BJ (cell line): Measurements from ENCODE around the gene QRFPR. TPM values are rescaled to one million over a fixed set of nuclear protein-coding genes. Genes with fewer than 3 reads are reported as not detected.

ENCODE experiments used
- CTCF ChIA-PET: fragments of 350-600 bp; formaldehyde crosslinking; extraction: SDS; loops from one replicate; lab custom pipeline; 2021; ENCODE audit warnings: antibody characterized with exemption, inconsistent platforms; lab: Yijun Ruan, JAX
- POLR2A ChIA-PET: fragments of 300-600 bp; sonication (Branson Sonifier 250); formaldehyde crosslinking; extraction: SDS; loops from one replicate; lab custom pipeline; 2021; ENCODE audit warnings: antibody characterized with exemption; lab: Charles Lee
- DNase-seq: peaks from one replicate; pipeline ENCODE4 v3.0.0-alpha.2; 2011; ENCODE audit warnings: low read depth
- H3K27me3 ChIP-seq: 2 replicates; pipeline ENCODE4 v1.6.0; 2011; ENCODE audit warnings: low read length; ENCODE audit not compliant: control insufficient read depth, insufficient read depth
- H3K36me3 ChIP-seq: 2 replicates; pipeline ENCODE4 v1.5.1; 2011; ENCODE audit warnings: low read length; ENCODE audit not compliant: control insufficient read depth, insufficient read depth
- H3K4me3 ChIP-seq: 2 replicates; pipeline ENCODE4 v1.5.1; 2011; ENCODE audit warnings: low read depth, mild to moderate bottlenecking, control low read depth, low read length
- polyA plus RNA-seq: library from polyadenylated mRNA; depleted of rRNA; stranded (reverse); fragments of >200 nt; gene quantifications from 2 replicates; pipeline ENCODE4 v1.2.3, GENCODE V29; 2011
- TF ChIP-seq, protein P1 (sequence below): IDR thresholded peaks from 2 replicates; pipeline ENCODE4 v1.5.1; 2011; ENCODE audit warnings: low read depth, mild to moderate bottlenecking, control low read depth, inconsistent platforms, low read length, moderate library complexity; ENCODE audit not compliant: insufficient read depth

Gene QRFPR
- polyA plus RNA-seq, 1 experiment: not detected

DNA sequence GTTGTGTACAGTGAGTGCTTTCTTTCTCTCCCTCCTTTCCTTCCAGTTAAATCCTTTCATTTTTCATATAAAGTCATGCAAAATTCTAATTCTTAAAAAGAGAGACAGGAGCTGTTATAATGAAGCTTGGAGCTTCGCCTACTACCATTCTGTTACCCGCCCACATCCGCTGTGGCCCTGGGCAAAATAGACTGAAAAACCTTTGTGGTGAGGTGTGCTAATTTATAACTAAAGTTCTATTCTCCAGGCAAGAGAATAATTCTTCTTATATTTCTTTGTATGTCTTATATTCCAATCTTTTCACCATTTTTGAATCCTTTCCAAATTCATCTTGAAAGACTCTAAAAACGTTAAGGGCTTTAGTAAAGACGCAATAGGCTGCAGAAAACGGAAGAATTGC lies 7.0 kb downstream of the QRFPR start:
- DNase-seq: no peak
- H3K36me3 ChIP-seq: no peaks in the 10 kb centered on the region
- no peak overlapping the region for H3K4me3 ChIP-seq
- ChIA-PET CTCF (interaction anchor here (1.3 to 1.9 kb wide), 2 partner anchors 14 to 283 kb away, joined by 4 read pairs; no protein-coding TSS in a partner anchor), POLR2A (no interaction called here)
- no peaks in the 10 kb centered on the region; the same call in 1 of the 2 replicates for H3K27me3 ChIP-seq
- TF ChIP-seq, protein P1, sequence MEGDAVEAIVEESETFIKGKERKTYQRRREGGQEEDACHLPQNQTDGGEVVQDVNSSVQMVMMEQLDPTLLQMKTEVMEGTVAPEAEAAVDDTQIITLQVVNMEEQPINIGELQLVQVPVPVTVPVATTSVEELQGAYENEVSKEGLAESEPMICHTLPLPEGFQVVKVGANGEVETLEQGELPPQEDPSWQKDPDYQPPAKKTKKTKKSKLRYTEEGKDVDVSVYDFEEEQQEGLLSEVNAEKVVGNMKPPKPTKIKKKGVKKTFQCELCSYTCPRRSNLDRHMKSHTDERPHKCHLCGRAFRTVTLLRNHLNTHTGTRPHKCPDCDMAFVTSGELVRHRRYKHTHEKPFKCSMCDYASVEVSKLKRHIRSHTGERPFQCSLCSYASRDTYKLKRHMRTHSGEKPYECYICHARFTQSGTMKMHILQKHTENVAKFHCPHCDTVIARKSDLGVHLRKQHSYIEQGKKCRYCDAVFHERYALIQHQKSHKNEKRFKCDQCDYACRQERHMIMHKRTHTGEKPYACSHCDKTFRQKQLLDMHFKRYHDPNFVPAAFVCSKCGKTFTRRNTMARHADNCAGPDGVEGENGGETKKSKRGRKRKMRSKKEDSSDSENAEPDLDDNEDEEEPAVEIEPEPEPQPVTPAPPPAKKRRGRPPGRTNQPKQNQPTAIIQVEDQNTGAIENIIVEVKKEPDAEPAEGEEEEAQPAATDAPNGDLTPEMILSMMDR: no peak

DNA sequence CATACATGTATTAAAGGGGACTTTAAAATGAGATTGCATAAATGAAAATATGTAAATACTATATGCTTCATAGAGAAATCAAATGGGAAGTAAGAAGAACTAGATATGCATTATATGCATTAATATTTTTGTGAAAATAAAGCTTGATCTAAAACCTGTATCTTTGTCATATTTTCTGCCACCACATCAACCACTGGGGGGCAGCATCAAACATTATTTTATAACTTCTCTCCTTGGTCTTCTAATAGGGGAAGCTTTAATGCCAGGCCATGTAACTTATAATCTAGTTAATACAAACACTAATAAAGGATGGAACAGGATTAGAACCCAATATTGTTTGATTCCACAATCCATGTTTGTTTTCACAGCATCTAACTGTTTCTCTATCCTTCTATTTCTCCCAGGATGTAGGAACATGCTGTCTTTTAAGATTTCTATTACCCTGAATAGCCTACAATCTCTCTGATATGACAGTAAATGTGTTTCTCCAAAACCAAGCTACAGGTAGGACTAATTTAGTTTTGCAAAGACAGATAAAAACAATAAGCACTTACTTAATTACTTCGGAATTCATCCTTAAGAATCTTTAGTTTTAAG lies 10.0 kb downstream of the QRFPR start:
- POLR2A ChIA-PET: no interaction called here
- TF ChIP-seq, protein P1: peak; percentile 66
- CTCF ChIA-PET: interaction anchor here (0.6 to 3.0 kb wide), 25 partner anchors 8 to 395 kb away, joined by 3 to 25 read pairs (median 4); partner anchors contain the start of gene QRFPR

DNA sequence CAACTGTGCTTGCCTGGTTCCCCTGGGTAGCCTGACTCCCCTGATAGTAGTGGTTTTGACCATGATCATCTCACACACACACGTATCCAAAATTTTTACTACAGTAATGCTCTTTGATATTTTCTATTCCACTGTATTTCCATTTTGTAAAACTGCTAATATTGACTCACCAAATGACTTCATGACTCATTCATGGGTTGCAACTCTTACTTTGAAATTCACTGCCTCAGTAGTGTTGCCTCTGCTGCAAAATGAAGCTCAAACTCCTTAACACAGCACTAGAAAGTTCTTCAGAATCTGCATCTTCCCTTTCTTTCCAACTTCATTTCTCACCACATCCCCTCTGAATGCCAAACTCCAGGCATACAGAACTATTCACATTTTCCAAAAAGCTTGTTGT lies 20.3 kb downstream of the QRFPR start:
- no peak for DNase-seq
- no peaks in the 10 kb centered on the region for H3K27me3 ChIP-seq
- no peak overlapping the region for H3K4me3 ChIP-seq
- H3K36me3 ChIP-seq: no peaks in the 10 kb centered on the region
- CTCF ChIA-PET: interaction anchor here (1.0 to 3.3 kb wide), 3 partner anchors 10 to 15 kb away, joined by 3 to 15 read pairs (median 4); no protein-coding TSS in a partner anchor
- TF ChIP-seq, protein P1: no peak
- POLR2A ChIA-PET: no interaction called here

More for the DNA sequence above, 10.0 kb downstream of the QRFPR start:
- Histone ChIP-seq H3K4me3 (no peak overlapping the region), H3K36me3 (no peaks in the 10 kb centered on the region), H3K27me3 (no peaks in the 10 kb centered on the region; the same call in 1 of the 2 replicates)
- DNase-seq: no peak

DNA sequence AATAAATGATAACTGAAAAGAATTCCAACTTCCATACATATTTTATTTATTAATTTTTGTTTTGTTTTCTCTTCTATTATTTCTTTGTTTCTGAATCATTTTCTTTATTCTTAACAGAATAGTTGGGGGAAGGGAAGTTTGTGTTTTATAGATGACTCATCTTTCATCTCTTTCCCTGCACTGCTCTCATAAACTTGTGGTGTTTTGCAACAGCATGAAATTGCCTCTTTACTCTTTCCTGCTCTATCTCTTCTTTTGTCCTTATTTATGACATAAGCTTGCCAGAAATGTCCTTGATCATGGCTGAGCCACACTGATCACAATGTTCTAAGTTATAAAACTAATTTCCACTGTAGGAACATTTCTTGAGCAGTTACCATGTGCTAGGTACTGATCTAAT lies 22.3 kb downstream of the QRFPR start:
- ChIA-PET POLR2A (no interaction called here), CTCF (interaction anchor here (3.3 kb wide), 1 partner anchor 12 kb away, joined by 15 read pairs; no protein-coding TSS in a partner anchor)
- Histone ChIP-seq H3K36me3 (no peaks in the 10 kb centered on the region), H3K4me3 (no peak overlapping the region), H3K27me3 (no peaks in the 10 kb centered on the region)
- DNase-seq: peak; percentile 66
- TF ChIP-seq, protein P1: no peak

DNA sequence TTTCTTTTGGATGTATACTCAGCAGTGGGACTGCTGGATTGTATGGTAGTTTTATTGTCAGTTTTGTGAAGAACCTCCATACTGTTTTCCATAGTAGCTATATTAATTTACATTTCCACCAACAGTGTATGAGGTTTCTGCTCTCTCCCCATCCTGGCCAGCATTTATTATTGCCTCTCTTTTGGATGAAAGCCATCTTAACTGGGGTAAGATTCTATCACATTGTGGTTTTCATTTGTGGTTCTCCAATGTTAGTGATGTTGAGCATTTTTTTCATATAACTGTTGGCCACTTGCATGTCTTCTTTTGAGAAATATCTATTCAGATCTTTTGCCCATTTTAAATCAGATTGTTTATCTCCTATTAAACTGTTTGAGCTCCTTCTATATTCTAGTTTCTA lies 27.6 kb downstream of the QRFPR start:
- TF ChIP-seq, protein P1: no peak
- H3K4me3 ChIP-seq: no peak overlapping the region
- no peaks in the 10 kb centered on the region for H3K27me3 ChIP-seq
- ChIA-PET POLR2A (no interaction called here), CTCF (no interaction called here)
- no peaks in the 10 kb centered on the region for H3K36me3 ChIP-seq
- no peak for DNase-seq
